Stimulated activated naive CD4-positive, alpha-beta T cell treated with Interleukin-2 at 50 U/mL for 16 hours (primary cell): ENCODE data around the gene EPHA8.
A peak's percentile ranks its signal among the peaks of the same experiment; 100 is the strongest.

Experiments
- DNase-seq: peaks from one replicate; lab custom pipeline; 2025; lab: John Stamatoyannopoulos, UW

The EPHA8 gene

DNA sequence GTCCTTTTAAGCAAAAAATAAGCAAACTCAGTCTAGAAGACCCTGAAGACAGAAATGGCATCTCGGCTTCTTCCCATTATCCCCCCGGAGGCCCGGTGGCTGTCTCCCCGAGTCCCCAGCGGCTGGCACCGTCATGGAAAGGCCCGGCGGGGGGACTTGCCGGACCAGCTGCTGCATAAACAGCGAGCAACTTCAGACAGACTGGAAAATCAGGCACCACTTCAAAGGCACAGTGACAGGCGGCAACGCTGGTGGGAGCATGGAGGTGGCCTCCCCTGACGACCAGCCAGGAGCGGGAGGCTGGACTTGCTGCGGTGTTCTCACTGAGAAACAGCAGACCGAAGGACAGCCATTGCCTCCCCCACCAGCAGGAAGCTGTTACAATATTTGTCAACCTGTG lies 54.8 kb downstream of the EPHA8 start:
- DNase-seq: no peak

DNA sequence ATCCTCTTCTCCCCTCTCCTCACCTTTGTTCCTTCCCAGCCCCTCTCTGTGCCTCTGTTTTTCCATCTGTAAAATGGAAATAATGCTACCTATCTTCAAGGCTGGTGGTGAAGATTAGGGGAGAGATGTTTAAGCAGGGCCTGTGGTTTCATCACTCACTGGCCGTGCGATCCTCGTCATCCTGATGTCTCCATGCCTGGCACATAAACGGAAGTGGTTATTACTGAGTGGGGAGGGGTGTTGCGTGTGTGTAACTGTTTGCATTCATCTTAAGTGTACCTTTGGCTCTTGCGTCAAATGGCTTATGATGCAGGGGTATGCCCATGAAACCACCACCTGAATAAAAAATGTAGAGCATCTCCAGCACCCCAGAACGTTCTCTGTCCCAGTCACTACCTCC lies 56.0 kb downstream of the EPHA8 start:
- DNase-seq: no peak

DNA sequence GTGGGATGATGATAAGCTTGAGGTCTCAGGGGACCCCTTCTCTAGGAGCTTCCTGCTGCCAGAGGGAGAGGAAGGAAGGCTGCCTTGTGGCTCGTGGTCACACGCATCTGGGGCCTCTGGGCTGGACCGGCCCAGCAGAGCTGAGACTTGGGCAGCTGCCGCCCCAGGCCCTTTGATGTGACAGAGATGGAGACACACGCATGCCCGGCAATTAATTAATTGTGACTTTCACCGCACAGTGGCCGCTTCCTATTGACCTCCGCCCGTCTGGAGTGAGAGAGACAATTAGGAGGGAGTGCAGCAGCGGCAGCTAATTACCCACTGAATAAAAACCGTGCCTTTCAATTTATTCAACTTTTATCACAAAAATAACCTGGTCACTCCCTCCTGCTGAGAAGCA lies 56.5 kb downstream of the EPHA8 start:
- DNase-seq: no peak

DNA sequence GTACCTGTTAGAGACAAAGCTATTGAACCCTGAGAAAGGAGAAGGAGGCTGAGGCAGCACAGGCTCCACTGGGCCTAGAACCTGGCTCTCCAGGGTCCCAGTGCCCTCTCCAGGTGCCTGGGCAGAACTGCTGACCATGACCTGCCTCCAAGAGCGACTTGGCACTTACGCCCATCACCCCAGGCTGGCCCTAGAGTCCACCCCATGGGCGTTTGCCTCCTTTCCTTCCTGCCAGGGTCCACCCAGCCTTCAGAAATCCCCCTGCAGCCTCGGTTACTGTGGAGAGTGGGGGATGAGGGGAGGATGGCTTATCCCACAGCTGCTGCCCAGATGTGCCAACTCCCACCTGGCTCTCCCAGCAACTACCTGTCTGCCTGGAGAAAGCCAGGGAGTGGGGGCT lies 58.5 kb downstream of the EPHA8 start:
- no peak for DNase-seq

DNA sequence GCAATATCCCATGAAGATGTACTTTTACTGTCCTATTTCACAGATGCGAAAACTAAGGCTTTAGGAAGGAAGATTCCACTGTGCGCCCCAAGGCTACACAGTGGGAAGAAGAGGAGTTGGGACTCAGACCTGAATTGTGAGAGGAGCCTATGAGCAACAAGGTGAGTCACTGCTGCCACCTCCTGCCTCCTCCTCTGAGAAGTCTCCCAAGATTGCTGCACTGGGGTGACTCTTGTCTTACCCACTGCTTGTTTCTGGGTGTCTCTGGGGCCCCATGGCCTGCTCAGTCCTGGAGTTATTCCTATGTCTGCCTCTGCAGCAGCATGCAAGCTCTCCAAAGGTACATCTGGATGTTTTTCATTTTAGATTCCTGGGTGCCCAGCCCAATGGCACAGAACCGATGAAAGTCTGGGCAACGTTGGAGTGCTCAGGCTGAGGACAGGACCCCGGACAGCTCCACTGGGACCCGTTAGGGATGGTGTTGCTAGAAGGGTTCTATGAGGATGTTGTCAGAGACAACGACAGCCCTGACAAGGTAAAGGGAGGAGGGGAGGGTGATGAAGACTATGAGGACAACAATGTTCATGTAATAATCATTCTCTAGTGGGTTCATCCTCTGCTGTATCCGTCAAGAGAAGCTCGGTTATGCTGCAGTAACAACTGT lies 62.1 kb downstream of the EPHA8 start:
- DNase-seq: no peak

DNA sequence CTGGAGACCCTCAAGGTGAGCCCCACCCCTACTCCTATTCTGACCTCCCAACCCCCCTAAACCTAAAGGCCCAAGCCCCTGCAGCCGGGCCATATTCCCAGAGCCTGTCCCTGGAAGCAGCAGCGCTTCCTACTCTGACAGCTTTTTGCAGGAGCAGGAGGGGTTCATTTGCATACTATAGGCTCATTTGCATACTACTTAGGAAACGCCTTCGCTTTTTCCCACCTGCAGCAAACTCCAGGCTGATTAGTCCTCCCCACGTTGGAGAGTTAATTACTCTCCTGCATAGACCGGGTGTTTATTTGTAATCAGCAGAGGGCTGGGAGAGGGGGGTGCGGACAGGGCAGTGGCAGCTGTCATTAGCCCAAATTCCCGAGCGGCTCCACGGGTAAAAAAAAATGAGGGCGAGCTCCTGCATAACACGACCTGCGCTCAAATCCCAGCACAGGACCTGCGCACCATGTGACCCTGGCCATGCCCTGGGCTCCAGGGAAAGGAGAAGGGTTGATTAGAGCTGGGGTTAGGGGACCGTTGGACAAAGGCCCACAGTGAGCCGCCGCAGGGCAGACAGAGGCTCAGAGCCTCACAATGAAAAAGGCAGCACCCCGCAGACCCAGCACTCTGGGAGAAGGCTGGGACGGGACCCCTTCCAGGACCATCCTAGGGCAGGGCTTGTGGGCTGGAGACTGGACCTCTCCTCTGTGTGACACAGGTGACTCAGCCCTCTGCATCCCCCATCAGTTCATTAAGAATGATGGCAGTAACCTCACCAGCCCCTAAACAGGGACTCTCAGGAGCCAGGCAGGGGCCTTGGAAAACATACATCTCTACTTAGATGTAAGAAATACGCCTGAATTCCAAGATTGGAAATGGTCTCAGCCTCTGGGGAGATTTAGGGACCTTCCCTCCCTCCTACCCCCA lies 63.2 kb downstream of the EPHA8 start:
- DNase-seq: no peak

DNA sequence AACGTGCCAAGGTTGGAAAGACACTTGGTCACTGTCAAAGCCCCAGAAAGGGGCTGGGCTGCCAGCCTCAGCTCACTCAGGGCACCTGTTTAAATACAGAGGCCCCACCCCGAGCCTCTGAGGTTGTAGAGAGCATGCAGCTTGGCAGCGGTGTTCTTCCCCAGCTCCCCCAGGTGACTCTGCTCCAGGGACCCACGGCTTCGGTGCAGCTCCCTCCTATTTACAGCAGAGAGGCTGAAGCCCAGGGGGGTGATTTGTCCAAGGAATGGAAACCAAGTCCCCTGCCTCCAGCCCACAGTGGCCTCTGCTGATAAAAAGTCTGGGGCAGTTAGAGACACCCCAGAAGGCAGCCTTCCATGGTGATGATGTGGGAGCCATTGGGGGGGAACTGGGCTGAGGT lies 64.0 kb downstream of the EPHA8 start:
- no peak for DNase-seq

DNA sequence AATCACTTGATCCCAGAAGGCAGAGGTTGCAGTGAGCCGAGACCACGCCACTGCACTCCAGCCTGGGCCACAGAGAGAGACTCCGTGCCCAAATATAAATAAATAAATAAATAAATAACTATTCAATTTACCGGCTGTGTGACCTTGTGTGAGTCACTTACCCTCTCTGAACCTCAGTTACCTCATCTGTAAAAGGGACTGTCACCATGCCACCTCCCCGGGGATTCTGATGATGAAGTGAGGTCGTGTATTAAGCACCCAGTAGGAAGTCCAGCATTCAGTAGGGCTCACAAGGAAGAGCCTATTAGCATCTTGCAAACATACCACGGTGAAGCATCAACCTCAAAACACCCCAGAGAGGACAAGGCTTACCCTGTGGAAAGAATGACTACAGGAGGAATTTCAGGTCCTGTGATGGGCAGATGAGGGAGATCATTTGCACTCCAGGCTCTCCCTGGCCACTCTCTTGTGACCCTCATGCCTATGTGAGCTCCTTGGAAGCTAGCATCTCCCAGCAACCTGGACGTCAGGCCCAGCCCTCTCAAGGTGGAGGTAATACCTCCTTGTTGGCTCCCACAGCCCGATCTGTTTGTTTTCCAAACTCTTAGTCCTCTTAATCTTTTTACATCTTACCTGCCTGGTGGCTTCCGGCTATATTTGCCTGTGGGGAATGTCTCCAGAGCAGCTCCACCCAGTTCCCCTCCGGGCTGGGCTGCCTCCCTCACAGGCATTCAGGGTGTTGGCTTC lies 65.6 kb downstream of the EPHA8 start:
- no peak for DNase-seq

DNA sequence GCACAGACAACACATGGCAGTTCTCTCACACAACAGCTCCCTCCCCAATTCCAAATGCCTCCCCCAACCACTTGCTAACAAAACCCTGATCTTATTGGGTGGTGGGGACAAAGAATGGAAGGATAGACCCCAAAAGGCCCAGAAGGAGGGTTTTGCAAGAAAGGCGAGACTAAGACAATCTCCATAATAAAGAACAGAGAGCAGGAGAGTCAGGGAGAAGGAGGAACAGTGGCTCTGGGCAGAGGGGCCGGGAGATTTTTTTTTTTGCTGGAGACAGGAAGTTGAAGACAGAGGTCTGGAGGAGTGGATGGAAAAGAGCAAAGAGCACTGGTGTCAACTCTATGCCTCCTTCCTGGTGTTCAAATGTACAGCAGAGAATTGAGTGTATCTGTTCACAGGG lies 66.6 kb downstream of the EPHA8 start:
- DNase-seq: no peak

DNA sequence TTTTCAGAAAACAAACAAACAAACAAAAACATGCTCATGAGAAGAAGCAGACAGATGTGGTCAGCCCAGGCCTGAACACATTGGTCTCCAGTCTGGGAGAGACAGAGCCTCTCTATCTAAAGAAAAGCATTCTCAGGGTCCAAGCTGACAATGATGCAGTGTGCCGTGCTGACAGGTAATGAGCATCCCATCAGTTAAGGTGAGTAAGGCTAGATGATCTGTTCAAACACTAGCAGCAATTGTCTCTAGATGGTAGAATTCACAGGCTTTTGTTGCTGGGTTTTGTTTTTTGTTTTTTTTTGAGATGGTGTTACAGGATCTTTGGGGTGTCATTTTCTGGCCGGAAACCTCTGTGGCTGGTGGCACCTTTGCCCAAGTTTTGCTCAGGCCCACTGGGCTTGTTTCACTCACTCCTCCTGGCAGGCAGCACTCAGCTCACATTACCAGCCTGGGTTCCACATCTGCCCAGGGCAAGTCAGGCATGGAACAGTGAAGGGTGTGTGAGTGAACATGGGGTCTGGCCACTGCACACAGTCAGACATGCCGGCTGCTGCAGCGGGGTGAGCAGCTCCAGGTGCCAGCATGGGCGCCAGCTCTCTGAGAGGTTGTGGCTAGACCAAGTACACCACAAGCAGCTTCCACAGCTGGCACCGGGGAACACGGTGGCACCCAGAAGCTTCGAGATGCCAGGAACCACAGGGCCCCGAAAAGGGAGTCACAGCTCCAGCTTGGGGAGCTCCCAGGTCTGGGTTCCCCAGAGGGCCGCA lies 70.6 kb downstream of the EPHA8 start:
- no peak for DNase-seq

DNA sequence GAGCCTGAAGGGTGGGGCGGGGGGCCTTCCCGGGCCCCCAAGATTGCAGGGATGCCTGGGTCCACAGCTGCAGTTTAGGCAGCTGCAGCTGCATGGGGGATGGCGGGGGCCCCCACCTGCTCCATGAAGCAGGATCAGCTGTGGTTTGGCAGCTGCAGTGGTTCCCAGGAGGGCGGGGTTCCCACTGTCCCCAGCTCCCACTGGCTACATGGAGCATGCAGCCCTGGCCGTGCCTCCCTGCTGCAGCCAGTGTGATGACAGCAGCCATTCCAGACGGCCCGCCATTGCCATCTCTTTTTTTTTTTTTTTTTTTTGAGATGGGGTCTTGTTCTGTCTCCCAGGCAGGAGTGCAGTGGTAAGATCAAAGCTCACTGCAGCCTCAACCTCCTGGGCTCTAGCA lies 72.1 kb downstream of the EPHA8 start:
- DNase-seq: no peak

DNA sequence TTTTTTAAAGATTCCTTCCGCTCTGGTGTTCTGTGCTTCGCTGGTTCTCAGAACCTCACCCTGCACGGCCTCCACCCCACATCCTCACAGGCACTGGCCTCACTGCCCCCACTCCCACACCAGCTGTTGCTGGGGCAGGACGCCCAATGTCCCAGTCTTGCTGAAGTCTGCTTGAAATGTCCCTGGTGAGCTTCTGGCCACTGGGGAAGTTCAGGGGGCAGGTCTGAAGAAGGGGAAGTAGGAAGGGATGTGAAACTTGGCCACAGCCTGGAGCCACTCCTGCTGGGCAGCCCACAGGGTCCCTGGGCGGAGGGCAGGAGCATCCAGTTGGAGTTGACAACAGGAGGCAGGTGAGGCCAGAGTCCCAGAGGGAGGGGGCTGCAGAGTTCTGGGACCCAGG lies 73.1 kb downstream of the EPHA8 start, which contains the start of gene C1QA:
Gene C1QA, plus strand, starts transcription at position 276 of the 400 bp plus-strand sequence. CDS start 989 bp downstream, outside the sequence.
- no peak for DNase-seq

DNA sequence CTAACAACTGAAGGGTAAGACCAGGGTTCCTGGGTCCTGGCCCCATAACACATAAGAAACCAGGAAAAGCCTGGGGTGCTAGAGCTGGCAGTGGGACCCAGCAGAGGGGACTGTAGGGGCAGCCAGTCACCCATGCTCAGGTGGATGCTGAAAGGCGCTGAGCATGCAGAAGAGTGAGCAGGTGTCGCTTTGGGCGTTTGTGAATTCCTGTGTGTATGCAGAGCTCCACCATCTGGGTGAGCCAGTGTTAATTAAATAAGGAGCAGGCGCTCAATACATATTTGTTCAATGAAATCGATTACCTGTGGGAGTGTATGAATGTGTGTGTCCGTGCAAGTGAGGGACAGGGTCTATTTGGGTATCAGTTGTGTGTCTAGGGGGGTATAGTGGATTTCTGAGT lies 73.6 kb downstream of the EPHA8 start:
- no peak for DNase-seq

DNA sequence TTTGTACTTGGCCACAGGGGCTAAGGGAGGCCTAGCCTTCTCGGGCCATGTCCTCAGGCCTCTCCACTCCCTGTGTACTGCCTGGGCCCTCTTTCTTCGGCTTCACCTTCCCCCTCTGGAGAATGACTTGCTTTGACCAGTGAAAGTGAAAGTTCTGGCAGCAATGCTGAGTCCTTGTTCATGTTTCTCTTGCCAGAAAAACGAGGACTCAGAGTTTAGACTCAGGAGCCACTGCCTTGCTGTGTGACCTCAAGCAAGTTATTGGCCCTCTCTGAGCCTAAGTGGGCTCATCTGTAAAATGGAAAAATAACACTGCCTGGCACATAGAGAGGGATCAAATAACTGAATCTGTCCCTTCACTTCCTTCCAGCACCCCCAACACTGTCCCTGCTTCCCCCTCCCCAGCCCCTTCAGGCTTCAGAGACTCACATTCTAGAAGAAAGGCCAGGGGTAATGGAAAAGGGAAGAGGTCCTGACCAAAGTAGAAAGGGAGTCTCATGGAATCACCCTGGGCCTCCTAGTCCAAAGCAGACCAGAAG lies 74.7 kb downstream of the EPHA8 start:
- DNase-seq: no peak

DNA sequence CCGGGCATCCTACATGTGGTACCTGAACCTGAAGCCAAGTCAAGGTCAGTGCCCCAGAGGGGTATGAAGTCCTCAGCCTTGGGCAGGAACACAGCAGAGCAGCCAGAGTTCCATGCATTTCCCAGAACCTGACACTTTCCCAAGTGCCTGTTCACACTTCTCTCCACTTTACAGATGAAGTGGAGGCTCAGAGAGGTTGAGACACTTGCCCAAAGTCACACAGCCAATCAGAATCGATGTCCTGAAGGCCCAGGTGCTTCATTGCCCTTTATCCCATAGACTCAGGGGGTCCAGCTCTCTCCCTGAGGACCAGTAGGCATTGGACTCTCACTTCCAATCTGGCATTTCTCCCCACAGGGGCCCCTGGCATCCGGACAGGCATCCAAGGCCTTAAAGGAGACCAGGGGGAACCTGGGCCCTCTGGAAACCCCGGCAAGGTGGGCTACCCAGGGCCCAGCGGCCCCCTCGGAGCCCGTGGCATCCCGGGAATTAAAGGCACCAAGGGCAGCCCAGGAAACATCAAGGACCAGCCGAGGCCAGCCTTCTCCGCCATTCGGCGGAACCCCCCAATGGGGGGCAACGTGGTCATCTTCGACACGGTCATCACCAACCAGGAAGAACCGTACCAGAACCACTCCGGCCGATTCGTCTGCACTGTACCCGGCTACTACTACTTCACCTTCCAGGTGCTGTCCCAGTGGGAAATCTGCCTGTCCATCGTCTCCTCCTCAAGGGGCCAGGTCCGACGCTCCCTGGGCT lies 75.4 kb downstream of the EPHA8 start:
- DNase-seq: no peak

DNA sequence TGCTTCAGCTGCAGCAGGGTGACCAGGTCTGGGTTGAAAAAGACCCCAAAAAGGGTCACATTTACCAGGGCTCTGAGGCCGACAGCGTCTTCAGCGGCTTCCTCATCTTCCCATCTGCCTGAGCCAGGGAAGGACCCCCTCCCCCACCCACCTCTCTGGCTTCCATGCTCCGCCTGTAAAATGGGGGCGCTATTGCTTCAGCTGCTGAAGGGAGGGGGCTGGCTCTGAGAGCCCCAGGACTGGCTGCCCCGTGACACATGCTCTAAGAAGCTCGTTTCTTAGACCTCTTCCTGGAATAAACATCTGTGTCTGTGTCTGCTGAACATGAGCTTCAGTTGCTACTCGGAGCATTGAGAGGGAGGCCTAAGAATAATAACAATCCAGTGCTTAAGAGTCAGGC lies 76.0 kb downstream of the EPHA8 start:
- no peak for DNase-seq

DNA sequence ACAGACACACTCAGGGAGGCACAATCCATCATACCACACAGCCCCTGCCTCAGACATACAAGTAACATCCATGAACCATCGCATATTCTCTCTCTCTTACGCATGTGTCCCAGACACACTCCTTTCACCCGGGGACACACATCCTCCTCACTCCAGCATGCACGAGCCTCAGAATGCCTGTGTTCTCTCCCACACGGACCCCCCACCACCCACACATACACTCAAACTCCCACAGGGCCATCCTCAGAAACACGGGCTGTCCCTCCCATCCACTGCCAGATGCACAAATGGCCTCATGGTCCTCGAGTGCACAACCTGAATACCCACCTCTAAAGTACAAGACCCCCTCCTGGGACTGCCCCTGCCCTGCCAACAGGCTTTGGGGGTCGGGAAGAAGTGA lies 78.0 kb downstream of the EPHA8 start:
- DNase-seq: no peak

DNA sequence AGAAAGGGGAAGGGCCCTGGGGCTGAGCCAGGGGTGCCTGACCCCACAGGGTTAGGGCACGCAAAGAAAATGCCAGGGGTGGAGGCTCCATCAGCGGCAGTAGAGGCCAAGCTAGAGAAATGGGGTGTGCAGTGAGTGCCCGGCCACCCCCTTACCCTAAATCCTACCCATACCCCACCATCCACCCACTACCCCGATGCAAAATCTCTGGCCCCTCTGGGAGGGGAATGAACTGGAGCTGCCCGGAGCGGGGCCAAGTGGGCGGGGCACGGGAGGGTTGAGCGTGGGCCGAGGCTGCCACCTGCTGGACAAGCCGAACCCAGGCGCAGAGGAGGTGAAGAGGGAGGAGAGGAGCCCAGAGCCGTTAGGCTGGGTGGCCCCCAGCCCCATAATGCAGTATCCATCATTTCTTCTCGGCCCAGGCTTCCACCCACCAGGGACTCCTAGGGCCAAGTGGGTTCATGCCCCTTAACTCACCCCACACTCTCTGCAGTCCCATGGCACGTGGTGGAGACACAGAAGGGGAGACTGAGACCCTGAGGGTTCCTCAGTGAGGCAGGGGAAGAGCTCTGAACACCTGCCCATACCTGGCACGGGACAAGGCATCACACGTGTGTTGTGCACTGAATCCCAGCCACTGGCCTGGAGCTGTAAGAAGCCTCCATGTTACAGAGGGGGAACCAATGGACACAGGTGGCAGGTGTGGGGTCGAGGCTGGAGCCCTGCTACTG lies 78.8 kb downstream of the EPHA8 start:
- peak; percentile 49 for DNase-seq

DNA sequence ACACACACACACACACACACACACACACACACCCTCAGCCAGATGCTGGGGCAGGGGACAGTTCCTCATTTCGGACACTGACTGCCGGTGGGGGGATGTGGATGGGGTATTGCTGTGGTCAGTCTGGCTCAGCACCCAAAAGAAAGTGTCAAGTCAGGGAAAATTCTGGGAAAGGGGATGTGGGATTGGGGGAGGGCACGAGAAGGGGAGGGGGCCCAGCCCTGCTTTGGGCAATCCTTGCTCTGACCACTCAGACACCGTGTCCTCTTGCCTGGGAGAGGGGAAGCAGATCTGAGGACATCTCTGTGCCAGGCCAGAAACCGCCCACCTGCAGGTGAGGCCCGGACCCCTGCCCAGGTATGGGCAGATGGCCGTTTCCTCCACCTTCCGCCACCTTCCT lies 80.1 kb downstream of the EPHA8 start, which contains the start of gene C1QC:
Gene C1QC, plus strand, starts transcription at position 253 of the 400 bp plus-strand sequence. CDS start 391 bp downstream, outside the sequence.
- no peak for DNase-seq

DNA sequence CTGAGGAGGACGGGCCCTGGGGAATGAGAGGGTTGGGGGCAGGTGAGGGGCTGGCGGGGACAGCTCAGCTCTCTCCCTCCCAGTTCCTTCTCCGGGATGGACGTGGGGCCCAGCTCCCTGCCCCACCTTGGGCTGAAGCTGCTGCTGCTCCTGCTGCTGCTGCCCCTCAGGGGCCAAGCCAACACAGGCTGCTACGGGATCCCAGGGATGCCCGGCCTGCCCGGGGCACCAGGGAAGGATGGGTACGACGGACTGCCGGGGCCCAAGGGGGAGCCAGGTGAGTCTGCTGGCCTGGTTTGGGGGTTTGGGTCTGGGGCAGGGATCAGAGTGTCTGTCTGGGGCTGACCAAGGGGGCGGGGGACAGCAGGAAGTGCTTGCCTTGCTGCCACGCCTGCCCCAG lies 80.6 kb downstream of the EPHA8 start:
- DNase-seq: no peak
